Fibroblast of lung (primary cell): Measurements from ENCODE around the gene AGAP1. TPM values are rescaled to one million over a fixed set of nuclear protein-coding genes. Genes with fewer than 3 reads are reported as not detected.

Source experiments
- DNase-seq, 2 donors: peaks; one replicate each; pipeline versions ENCODE4 v3.0.0 to v3.0.0-alpha.2; 2010; ENCODE audit warnings: low read depth in 2 of 2
- H2AFZ ChIP-seq: 2 replicates; pipeline ENCODE4 v1.5.1; 2012; ENCODE audit warnings: low read length, control low read depth, inconsistent platforms
- H3K27ac ChIP-seq: 2 replicates; pipeline ENCODE4 v1.5.1; 2011; ENCODE audit warnings: low read length, control low read depth; ENCODE audit not compliant: insufficient read depth
- H3K27me3 ChIP-seq: 2 replicates; pipeline ENCODE4 v1.5.1; 2011; ENCODE audit warnings: mild to moderate bottlenecking, low read length; ENCODE audit not compliant: control insufficient read depth, insufficient read depth
- H3K36me3 ChIP-seq: 2 replicates; pipeline ENCODE4 v1.5.1; 2011; ENCODE audit warnings: low read length; ENCODE audit not compliant: control insufficient read depth, insufficient read depth
- H3K4me1 ChIP-seq: 2 replicates; pipeline ENCODE4 v1.5.1; 2011; ENCODE audit warnings: low read length; ENCODE audit not compliant: control insufficient read depth, insufficient read depth; ENCODE audit errors: extremely low read depth
- H3K4me2 ChIP-seq: 2 replicates; pipeline ENCODE4 v1.5.1; 2011; ENCODE audit warnings: low read length, control low read depth; ENCODE audit not compliant: insufficient read depth; ENCODE audit errors: extremely low read depth
- H3K4me3 ChIP-seq, 4 experiments: fragments of 200-600 bp in 1 of 4; sonication (generic) in 1 of 4; replicated peaks in 1 of 4; 2 replicates each; pipeline ENCODE4 v1.5.1; 2011 to 2016; ENCODE audit warnings: low read length in 4 of 4, low read depth in 3 of 4, mild to moderate bottlenecking in 3 of 4, control low read depth in 2 of 4, inconsistent platforms in 1 of 4, mixed read lengths in 1 of 4; ENCODE audit not compliant: insufficient read depth in 1 of 4; ENCODE audit errors: control extremely low read depth in 1 of 4
- H3K79me2 ChIP-seq: 2 replicates; pipeline ENCODE4 v1.5.1; 2012; ENCODE audit warnings: mild to moderate bottlenecking, low read length, inconsistent platforms; ENCODE audit not compliant: control insufficient read depth, insufficient read depth
- H3K9ac ChIP-seq: 2 replicates; pipeline ENCODE4 v1.5.1; 2011; ENCODE audit warnings: mild to moderate bottlenecking, low read length, control low read depth; ENCODE audit not compliant: insufficient read depth
- H3K9me3 ChIP-seq: 2 replicates; pipeline ENCODE4 v1.5.1; 2012; ENCODE audit warnings: low read depth, low read length; ENCODE audit not compliant: control insufficient read depth, insufficient read depth
- H4K20me1 ChIP-seq: 2 replicates; pipeline ENCODE4 v1.5.1; 2011; ENCODE audit warnings: low read length; ENCODE audit not compliant: control insufficient read depth, insufficient read depth; ENCODE audit errors: extremely low read depth
- EZH2 ChIP-seq: IDR thresholded peaks from 2 replicates; pipeline ENCODE4 v1.5.1; 2012; ENCODE audit warnings: low read length, control low read depth, mild to moderate bottlenecking; ENCODE audit errors: missing control alignments
- polyA plus RNA-seq, 2 donors: library from polyadenylated mRNA; depleted of rRNA in 1 of 2; stranded (reverse) in 1 of 2; unstranded in 1 of 2; fragments of >200 nt; gene quantifications; 2 replicates each; pipeline ENCODE4 v1.2.1, GENCODE V29; 2011 to 2012; ENCODE audit warnings: missing spikeins in 1 of 2
- total RNA-seq: library from RNA; depleted of rRNA; stranded (reverse); fragments of >200 nt; gene quantifications from 2 replicates; pipeline ENCODE4 v1.2.1, GENCODE V29; 2014
- TF ChIP-seq, protein P1 (sequence below), 2 donors: IDR thresholded peaks in 1 of 2; conservative IDR thresholded peaks in 1 of 2; 1 replicate in 1 of 2; 2 replicates in 1 of 2; pipeline ENCODE4 v1.5.1; 2011 to 2012; ENCODE audit warnings: low read length in 2 of 2, control low read depth in 1 of 2, inconsistent platforms in 1 of 2, low read depth in 1 of 2, mild to moderate bottlenecking in 1 of 2

AGAP1 gene
- total and polyA plus RNA-seq, 2 donors (not counting 1 experiment from before 2014, with no cell fraction given), result 10.6 to 14.0 TPM

- Histone ChIP-seq H3K27me3 (no peaks in the 10 kb centered on the region), H3K4me2 (no peak overlapping the region), H2AFZ (no peak overlapping the region), H3K4me1 (no peaks in the 10 kb centered on the region), H4K20me1 (no peaks in the 10 kb centered on the region), H3K4me3 (no peak overlapping the region), H3K36me3 (peaks cover 2% of the 10 kb centered on the region), H3K9me3 (no peaks in the 10 kb centered on the region), H3K9ac (no peak overlapping the region), H3K79me2 (no peaks in the 10 kb centered on the region), H3K27ac (no peak overlapping the region)
- no peak for DNase-seq
- no peak for TF ChIP-seq EZH2
- TF ChIP-seq, protein P1, sequence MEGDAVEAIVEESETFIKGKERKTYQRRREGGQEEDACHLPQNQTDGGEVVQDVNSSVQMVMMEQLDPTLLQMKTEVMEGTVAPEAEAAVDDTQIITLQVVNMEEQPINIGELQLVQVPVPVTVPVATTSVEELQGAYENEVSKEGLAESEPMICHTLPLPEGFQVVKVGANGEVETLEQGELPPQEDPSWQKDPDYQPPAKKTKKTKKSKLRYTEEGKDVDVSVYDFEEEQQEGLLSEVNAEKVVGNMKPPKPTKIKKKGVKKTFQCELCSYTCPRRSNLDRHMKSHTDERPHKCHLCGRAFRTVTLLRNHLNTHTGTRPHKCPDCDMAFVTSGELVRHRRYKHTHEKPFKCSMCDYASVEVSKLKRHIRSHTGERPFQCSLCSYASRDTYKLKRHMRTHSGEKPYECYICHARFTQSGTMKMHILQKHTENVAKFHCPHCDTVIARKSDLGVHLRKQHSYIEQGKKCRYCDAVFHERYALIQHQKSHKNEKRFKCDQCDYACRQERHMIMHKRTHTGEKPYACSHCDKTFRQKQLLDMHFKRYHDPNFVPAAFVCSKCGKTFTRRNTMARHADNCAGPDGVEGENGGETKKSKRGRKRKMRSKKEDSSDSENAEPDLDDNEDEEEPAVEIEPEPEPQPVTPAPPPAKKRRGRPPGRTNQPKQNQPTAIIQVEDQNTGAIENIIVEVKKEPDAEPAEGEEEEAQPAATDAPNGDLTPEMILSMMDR (conservative IDR thresholded peaks at IDR 0.05 in 1 of 2, IDR thresholded peaks at IDR 0.05 in 1 of 2; ENCODE audit: low read depth in 1 of 2, low read length in 2 of 2), result no peak
Measured at GRCh38 chr2:235813398-235813797, 319.6 kb downstream of the AGAP1 start.

GRCh38 chr2:235820571-235820970, 326.7 kb downstream of the AGAP1 start:
- Histone ChIP-seq H3K79me2 (no peaks in the 10 kb centered on the region), H3K9me3 (no peaks in the 10 kb centered on the region), H3K9ac (no peak overlapping the region), H4K20me1 (no peaks in the 10 kb centered on the region), H3K27me3 (no peaks in the 10 kb centered on the region), H3K4me1 (no peaks in the 10 kb centered on the region), H3K4me3 (no peak overlapping the region), H2AFZ (no peak overlapping the region), H3K36me3 (no peaks in the 10 kb centered on the region), H3K4me2 (no peak overlapping the region), H3K27ac (no peak overlapping the region)
- peak in 1 of 2 donors; percentile 6 for DNase-seq
- no peak for TF ChIP-seq EZH2
- TF ChIP-seq, protein P1 (conservative IDR thresholded peaks at IDR 0.05 in 1 of 2, IDR thresholded peaks at IDR 0.05 in 1 of 2; ENCODE audit: low read depth in 1 of 2, low read length in 2 of 2), result no peak

DNA sequence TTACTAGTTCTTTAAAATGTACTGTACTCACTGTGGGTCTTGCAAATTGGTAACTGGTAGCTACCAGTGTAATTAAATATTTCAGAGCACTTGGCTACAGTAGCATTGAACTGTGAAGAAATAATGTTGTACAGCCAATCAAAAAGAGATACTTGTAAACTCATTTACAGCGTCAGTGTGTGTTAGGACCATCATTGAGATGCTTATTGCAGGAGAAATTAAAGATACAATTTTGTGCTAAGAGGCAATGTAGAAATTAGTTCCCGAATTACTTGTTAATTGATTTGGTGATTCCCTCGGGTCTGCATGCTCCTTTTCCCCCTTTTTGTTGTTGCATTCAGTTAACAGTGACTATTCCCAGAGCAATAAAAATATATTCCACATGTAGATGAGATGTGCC, 330.5 kb downstream of the AGAP1 start:
- Histone ChIP-seq H4K20me1 (no peaks in the 10 kb centered on the region), H3K9ac (no peak overlapping the region), H3K27me3 (no peaks in the 10 kb centered on the region), H3K4me2 (no peak overlapping the region), H3K4me1 (no peaks in the 10 kb centered on the region), H2AFZ (no peak overlapping the region), H3K36me3 (no peaks in the 10 kb centered on the region), H3K79me2 (no peaks in the 10 kb centered on the region), H3K4me3 (no peak overlapping the region), H3K27ac (no peak overlapping the region), H3K9me3 (no peaks in the 10 kb centered on the region)
- no peak for TF ChIP-seq EZH2
- TF ChIP-seq, protein P1 (conservative IDR thresholded peaks at IDR 0.05 in 1 of 2, IDR thresholded peaks at IDR 0.05 in 1 of 2; ENCODE audit: low read depth in 1 of 2, low read length in 2 of 2), result no peak
- no peak for DNase-seq
